ENCODE data around the gene TSKU.

Gene TSKU

DNA sequence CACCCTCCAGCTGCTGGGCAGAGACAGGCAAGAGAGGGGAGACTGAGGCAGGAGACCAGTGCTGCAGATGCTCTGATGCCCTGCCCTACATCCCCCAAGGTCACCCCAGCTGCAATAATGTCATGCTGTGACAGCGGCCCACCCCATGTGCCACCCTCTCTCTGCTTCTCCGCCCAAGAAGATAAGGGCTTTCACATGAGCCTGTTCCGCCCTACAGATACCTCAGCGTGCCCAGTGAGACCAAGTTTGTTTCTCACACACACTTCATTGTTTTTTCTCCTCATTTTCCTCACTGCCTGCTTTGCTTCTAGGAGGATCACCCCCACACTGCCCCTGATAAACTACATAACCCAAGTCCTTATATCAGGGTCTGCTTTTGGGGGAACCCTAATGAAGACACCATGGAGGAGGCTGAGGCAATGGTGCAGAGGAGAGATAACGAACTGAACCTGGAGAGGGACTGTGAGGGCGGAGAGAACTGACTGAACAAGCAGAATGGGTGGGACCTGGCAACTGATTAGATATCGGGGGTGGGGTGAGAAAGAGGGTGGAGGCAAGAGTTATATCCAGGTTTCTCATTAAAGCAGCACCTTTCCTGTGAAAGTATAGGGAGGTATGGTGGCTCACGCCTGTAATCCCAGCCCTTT, 37.5 kb upstream of the TSKU start:
- no peak overlapping the region for H3K4me3 ChIP-seq (ENCODE audit: low read depth, low read length)
- TF ChIP-seq, protein P1, sequence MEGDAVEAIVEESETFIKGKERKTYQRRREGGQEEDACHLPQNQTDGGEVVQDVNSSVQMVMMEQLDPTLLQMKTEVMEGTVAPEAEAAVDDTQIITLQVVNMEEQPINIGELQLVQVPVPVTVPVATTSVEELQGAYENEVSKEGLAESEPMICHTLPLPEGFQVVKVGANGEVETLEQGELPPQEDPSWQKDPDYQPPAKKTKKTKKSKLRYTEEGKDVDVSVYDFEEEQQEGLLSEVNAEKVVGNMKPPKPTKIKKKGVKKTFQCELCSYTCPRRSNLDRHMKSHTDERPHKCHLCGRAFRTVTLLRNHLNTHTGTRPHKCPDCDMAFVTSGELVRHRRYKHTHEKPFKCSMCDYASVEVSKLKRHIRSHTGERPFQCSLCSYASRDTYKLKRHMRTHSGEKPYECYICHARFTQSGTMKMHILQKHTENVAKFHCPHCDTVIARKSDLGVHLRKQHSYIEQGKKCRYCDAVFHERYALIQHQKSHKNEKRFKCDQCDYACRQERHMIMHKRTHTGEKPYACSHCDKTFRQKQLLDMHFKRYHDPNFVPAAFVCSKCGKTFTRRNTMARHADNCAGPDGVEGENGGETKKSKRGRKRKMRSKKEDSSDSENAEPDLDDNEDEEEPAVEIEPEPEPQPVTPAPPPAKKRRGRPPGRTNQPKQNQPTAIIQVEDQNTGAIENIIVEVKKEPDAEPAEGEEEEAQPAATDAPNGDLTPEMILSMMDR (IDR thresholded peaks at IDR 0.05; ENCODE audit: borderline replicate concordance, insufficient read depth, low read depth, low read length), result no peak

DNA sequence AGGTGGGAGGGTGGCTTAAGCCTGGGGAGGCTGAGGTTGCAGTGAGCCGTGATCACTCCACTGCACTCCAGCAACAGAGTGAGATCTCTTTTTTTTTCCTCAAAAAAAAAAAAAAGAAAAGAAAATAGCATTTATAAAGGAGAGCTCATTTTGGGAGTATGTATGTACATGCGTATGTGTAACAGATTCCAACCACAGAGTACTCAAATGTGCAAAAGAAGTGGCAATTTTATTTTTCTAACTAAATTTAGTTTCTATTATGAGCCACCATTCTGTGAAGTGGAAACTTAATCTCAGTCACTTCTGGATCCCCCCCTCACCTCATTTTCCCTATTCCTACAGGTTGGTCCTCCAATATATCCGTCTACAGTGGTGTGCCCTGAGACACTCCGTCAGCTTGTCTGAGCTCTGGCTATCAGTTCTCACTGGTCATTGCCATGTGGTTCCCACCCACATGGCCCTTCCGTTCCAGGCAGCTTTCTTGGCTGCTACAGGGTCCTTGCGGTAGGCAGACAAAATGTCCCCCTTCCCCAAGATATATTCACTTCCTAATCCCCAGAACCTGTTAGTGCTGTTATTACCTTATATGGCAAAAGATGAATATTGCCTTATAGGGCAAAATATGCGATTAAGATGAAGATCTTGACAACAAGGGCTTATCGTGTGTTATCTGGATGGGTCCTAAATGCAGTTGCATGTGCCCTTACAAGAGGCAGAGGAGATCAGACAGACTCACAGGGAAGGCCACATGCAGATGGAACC, 35.8 kb upstream of the TSKU start:
- TF ChIP-seq, protein P1 (IDR thresholded peaks at IDR 0.05; ENCODE audit: borderline replicate concordance, insufficient read depth, low read depth, low read length), result no peak
- H3K4me3 ChIP-seq (ENCODE audit: low read depth, low read length), result no peak overlapping the region

DNA sequence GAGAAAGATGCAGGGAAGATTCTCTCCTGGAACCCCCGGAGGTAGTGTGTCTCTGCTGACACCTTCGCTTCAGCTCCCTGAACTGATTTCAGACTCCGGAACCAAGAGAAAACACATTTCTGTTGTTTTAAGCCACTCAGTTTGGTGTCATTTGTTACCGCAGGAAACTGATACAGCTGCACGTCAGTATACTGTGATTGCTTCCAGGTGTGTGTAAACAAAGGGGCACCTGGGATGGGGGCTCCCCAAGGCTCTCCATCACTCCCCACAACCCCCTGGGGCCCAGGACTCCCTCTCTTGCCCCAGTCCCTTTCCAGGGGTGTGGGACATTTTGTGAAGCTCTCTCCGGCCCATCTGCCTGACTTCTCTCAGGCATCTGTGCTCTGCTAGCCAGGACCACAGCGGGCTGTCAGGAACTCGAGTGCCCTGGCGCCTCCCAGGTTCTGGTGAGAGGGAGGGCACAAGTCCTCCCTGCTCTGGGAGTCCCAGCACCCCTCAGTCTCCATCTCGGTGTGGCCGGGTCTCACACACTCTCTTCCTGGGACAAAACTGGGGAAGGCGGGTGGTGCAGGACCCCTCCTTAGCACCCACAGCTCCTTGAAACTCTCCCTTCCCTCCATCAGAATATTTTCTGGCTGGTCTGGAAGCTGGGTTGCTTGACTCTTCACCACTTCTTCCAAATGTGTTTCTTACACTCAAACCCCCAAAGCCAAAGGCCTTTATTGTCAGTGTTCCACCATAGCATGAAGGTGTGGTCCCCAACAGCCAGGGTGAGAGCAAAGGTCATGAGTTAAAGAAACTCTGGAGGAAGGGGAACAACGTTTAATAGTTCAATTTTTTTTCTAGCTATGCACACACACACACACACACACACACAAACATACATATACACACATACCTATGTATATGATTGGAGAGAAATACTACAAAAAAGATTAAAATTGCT, 35.0 kb upstream of the TSKU start:
- H3K4me3 ChIP-seq (ENCODE audit: low read depth, low read length), result no peak overlapping the region
- TF ChIP-seq, protein P1 (IDR thresholded peaks at IDR 0.05; ENCODE audit: borderline replicate concordance, insufficient read depth, low read depth, low read length), result no peak

DNA sequence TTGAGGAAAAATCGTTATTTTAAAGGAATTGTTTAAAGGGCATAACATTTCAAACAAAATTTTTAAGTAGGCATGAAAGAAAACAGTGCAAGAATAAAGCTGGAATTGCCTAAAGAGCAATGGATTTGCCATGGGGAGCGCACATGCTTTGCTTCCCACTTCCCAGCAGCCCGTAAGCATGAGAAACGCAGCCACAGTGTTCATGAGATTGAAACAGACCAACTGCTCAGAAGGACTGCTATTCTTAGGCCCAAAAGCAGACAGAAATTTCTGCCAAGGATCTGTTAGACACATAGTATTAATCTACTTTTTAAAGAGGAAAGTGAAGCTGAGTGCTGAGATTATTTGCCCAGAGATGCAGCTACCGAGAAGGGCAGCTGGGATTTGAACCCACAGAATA, 34.2 kb upstream of the TSKU start:
- no peak overlapping the region for H3K4me3 ChIP-seq (ENCODE audit: low read depth, low read length)
- TF ChIP-seq, protein P1 (IDR thresholded peaks at IDR 0.05; ENCODE audit: borderline replicate concordance, insufficient read depth, low read depth, low read length), result no peak

DNA sequence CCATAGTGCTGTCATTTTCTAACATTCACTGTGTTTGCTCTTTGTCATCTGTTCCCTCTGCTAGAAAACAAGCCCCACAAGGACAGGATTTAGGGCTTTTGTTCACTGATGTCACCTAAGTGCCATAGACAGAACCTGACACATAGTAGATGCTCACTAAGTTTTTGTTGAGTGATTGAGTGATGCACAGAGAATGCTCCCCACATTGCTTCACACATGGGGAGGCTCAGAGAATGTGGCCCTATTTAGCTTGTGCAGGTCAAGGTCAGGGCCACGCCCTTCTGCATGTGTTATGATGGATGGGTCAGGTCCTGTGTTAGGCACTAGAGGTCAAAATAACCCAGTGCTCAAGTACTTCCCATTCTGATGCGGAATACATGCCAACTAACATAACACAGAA, 33.1 kb upstream of the TSKU start:
- TF ChIP-seq, protein P1 (IDR thresholded peaks at IDR 0.05; ENCODE audit: borderline replicate concordance, insufficient read depth, low read depth, low read length), result no peak
- H3K4me3 ChIP-seq (ENCODE audit: low read depth, low read length), result no peak overlapping the region

DNA sequence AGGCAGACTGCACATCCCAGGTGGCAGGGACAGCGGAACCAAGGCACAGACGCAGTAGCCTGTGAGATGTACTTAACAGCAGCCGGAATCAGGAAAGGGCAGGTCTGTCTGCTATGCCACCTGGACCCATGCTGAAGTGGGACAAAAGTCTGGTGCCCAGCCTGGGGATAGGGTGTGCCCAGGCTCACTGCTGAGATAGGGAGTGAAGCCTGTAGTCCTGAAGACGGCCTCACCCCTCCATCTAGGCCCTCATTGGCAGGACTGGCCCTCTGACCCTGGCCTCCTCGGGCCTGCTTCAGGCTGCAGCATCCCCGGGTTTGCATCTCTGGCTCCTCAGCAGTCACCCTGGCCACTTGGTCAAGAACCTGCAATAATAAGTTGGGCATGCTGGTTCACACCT, 32.4 kb upstream of the TSKU start:
- TF ChIP-seq, protein P1 (IDR thresholded peaks at IDR 0.05; ENCODE audit: borderline replicate concordance, insufficient read depth, low read depth, low read length), result no peak
- H3K4me3 ChIP-seq (ENCODE audit: low read depth, low read length), result no peak overlapping the region
